NCI-H510A (cell line): Measurements from ENCODE around the gene DNAJB6.

Experiments used
- DNase-seq: peaks from one replicate; lab custom pipeline; 2025; lab: John Stamatoyannopoulos, UW

Gene DNAJB6

DNA sequence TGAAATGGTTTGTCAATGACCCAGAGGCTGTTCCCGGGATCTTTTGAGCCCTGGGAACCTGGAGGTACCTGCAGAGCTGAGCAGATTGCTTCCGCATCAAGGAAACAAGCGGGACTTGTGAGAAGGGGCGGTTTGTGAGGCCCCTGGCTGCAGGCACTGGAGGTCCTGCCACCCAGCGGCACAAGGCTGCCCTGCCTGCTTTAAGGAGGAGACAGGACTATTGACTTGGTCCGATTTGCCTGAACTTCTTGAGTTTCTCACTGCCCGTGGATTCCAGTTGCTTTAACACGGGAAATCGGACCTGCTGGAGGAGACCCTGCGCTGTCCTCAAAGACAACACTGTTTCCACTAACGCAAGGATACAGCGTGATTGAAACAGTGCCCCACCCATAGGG is 130.1 kb downstream of the DNAJB6 start:
- no peak for DNase-seq
